GM18867 (cell line): Measurements from ENCODE around the gene HBM.
"Not testable (repeated sequence)": the region's sequence is repeated elsewhere in the genome, so short reads cannot be mapped to it uniquely, and the experiment has no call there.

Source experiments
- ATAC-seq: cut with Tn5 transposase; IDR thresholded peaks from one replicate; pipeline ENCODE4 v1.9.1; 2021; ENCODE audit warnings: mild to moderate bottlenecking, moderate library complexity; ENCODE audit not compliant: unreplicated experiment

Gene HBM

GRCh38 chr16:144797-145252 lies 21.0 kb upstream of the HBM start:
- no peak for ATAC-seq

- no peak for ATAC-seq
These were observed 19.1 kb upstream of the HBM start for GRCh38 chr16:146646-147045.

- ATAC-seq: no peak
These were observed 16.6 kb upstream of the HBM start for GRCh38 chr16:149024-149660.

GRCh38 chr16:152141-153128 lies 13.3 kb upstream of the HBM start, which contains the start of gene HBZ:
Gene HBZ, plus strand, starts transcription at chr16:152644. Its CDS starts 266 bp downstream, at chr16:152910.
- no peak for ATAC-seq

- ATAC-seq: not testable (repeated sequence)
These were observed 12.7 kb upstream of the HBM start for GRCh38 chr16:153129-153521.

GRCh38 chr16:153550-154216 lies 12.1 kb upstream of the HBM start:
- ATAC-seq: not testable (repeated sequence)

- no peak for ATAC-seq
These were observed 11.4 kb upstream of the HBM start for GRCh38 chr16:154217-155030.

GRCh38 chr16:155031-155398 lies 10.8 kb upstream of the HBM start:
- ATAC-seq: no peak

- no peak for ATAC-seq
These were observed 6.5 kb upstream of the HBM start for GRCh38 chr16:159136-159849.

GRCh38 chr16:160242-160641 lies 5.5 kb upstream of the HBM start:
- not testable (repeated sequence) for ATAC-seq

- ATAC-seq: no peak
These were observed 5.0 kb upstream of the HBM start for GRCh38 chr16:160691-161190.

GRCh38 chr16:162271-162991 lies 3.3 kb upstream of the HBM start:
- ATAC-seq: no peak

GRCh38 chr16:163139-163538 lies 2.6 kb upstream of the HBM start:
- not testable (repeated sequence) for ATAC-seq

- not testable (repeated sequence) for ATAC-seq
These were observed 2.1 kb upstream of the HBM start for GRCh38 chr16:163696-164095.

GRCh38 chr16:164134-164823 lies 1.5 kb upstream of the HBM start:
- not testable (repeated sequence) for ATAC-seq

GRCh38 chr16:164827-165538 lies 795 bp upstream of the HBM start:
- ATAC-seq: no peak

GRCh38 chr16:166375-167121 lies 770 bp downstream of the HBM start:
- no peak for ATAC-seq
